Activated gamma-delta T cell treated with anti-CD3 and anti-CD28 coated beads, Interleukin-2, amount 50 U/mL, for 16 hours (primary cell): ENCODE results near the gene CACNA2D1.
"Not testable (repeated sequence)": the region's sequence is repeated elsewhere in the genome, so short reads cannot be mapped to it uniquely, and the experiment has no call there.

ENCODE experiments used
- DNase-seq: peaks from one replicate; pipeline ENCODE4 v3.0.0-alpha.2; 2020; ENCODE audit warnings: low read depth

The CACNA2D1 gene

DNA sequence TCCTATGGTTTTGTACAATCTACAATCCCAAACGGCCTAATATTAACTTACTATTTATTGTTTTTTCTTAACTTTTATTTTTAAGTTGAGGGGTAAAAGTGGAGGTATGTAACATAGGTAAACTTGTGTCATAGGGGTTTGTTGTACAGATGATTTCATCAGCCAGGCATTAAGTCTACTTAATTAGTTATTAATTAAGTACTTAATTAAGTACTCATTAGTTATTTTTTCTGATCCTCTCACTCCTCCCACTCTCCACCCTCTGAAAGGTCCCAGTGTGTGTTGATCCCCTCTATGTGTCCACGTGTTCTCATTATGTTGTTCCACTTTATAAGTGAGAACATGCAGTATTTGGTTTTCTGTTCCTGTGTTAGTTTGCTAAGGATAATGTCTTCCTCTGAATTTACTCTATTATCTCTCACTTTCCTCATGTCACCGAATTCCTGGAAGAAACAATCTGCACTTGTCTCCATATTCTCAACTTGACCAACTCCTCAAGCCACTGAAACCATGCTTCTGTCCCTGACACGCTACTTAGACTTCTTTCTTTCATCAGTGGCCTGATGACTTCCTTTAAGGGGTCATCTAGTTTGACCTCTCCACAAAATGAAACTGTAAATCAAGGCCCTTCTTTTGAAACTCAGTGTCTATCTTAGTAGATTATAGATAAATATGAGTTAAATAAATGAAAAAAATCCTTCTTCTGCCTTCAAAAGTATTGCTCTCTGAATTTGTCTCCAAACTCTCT, 9.1 kb downstream of the CACNA2D1 start:
- no peak for DNase-seq

GRCh38 chr7:82433507-82433906, 10.1 kb downstream of the CACNA2D1 start:
- no peak for DNase-seq

- not testable (repeated sequence) for DNase-seq
Measured at GRCh38 chr7:82432743-82433142, 10.8 kb downstream of the CACNA2D1 start.

DNA sequence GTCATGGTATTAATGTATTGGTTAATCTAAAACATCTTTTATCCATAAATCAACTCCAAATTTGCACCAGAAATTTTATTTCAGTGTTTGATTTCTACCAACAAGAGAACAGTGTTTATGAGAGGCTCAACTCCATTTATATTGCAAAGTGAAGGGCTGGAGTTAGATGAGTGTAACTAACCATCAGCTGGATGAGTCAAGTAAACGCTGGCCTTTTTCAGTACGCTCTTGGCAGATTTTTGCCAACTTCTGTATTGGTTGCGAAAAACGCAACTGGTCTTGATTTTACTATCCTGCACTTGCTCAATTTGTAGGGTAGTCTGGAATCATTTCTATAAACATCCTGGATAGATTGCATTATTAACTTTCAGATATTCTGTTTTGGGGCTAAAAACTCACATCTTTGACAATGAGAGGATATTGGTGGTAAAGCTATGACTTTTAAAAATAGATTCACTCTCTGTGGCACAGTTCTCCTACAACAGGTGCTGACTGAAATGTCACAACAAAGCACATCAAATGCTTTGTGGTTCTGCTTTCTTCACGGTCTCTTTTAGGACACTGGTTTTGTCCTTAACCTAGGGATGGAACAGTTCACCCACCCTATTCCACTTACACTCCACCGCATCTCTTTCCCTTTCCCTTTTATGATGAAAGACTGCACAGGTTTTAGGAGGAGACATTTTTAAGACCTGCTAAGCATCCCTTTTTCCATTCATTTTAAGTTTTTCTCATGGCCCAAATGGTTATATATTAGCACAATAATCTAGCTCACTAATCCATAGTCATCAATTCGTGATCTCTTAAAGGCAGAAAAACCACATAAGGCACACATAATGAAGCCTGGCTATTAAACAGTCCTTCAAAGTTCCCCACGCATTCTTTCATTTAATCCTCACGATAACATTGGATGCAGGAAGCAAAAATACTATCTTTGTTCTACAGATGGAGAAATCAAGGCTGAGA, 12.8 kb downstream of the CACNA2D1 start:
- no peak for DNase-seq

DNA sequence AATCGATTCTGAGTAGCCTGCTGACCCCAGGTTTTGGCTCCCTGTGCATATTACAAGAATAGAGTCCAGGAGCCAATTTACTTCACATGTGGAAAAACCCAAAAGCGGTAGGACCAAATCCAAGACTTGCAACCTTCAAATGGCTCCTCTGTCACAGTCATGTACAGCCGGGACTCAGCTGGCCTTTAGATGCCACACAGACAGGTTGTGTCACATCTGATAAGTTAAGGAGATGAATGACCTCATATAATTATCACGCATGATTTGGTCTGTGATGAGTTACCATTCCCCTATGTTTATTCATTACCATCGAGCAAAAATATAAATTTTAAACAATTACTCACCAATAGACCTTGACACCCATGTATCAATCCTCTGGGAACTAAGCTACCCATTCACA, 14.2 kb downstream of the CACNA2D1 start:
- no peak for DNase-seq

GRCh38 chr7:82428186-82428961, 15.2 kb downstream of the CACNA2D1 start:
- no peak for DNase-seq

DNA sequence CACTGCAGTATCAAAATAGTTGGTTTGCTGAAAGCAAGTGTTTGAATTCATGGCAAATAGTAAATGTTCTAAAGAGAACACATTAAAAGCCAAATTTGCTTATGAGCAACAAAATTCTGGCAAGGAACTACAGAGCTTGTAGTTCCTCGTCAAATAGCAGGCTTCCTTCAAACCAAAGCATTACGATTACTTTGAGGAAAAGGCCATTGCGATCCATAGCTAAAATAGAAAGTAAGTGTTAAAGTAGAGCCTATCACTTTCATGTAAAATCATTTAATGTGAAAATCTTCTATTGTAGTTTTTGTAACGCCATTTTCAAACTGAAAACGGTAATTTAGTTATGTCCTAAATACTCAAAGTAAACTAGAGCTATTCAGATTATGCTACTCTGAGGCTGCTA, 20.1 kb downstream of the CACNA2D1 start:
- DNase-seq, result no peak

- no peak for DNase-seq
Measured at GRCh38 chr7:82419200-82419599, 24.4 kb downstream of the CACNA2D1 start.

GRCh38 chr7:82417898-82418297, 25.7 kb downstream of the CACNA2D1 start:
- DNase-seq, result no peak

DNA sequence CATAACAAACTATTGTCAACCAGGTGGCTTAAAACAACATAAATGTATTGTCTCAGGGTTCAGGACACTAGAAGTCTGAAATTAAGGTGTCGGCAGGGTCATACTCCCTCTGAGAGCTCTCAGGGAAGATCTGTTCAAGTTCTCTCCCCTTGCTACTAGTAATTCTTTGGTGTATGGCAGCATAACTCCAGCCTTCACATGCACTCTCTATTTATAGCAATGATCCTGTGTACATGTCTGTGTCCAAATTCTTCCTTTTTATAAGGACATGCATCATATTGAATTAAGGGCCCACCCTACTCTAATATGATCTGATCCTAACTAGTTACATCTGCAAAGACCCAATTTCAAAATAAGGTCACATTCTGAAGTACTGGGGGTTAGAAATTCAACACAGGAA, 27.2 kb downstream of the CACNA2D1 start:
- no peak for DNase-seq

- no peak for DNase-seq
Measured at GRCh38 chr7:82414389-82414788, 29.2 kb downstream of the CACNA2D1 start.

GRCh38 chr7:82413237-82413636, 30.3 kb downstream of the CACNA2D1 start:
- no peak for DNase-seq

GRCh38 chr7:82411732-82412131, 31.8 kb downstream of the CACNA2D1 start:
- no peak for DNase-seq

GRCh38 chr7:82410461-82410860, 33.1 kb downstream of the CACNA2D1 start:
- DNase-seq, result no peak

- no peak for DNase-seq
Measured at GRCh38 chr7:82406937-82407336, 36.6 kb downstream of the CACNA2D1 start.

GRCh38 chr7:82405301-82405700, 38.3 kb downstream of the CACNA2D1 start:
- DNase-seq, result no peak

DNA sequence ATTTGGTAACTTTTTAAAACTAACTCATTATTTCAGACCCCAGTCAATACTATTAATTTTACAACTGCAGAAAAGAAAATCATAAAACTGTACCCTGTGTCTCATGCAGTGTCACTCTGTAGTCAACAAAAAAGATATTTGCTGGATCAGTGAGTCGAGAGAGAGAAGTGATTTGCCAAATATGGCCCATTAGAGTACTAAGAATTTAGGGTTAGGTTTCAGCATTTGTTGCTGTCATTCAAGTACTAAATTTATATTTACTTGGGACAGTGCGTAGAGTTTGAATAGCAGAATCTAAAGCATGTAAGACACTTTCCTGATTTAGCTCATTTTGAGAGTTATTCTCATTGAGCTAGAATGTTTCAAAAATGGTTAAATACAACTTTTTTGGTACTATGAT, 38.9 kb downstream of the CACNA2D1 start:
- DNase-seq, result no peak

DNA sequence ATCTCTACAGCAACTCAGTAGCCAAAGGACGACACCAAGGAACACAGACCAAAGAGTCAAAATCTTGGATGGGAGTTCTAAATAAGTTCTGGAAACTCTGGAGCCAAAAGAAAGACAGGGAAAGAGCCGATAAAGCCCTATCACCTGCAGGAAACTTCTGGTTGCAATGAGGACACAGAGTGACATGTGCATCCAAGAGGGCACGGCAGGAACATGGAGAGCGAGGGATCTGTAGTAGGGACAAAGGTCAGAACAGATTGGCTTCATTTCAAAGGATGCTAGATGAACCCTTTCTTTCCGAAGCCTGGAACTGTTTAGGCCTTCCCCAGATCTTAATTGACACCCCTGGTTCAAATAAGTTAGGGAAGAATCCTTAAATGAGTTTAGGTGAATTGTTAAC, 39.5 kb downstream of the CACNA2D1 start:
- no peak for DNase-seq

DNA sequence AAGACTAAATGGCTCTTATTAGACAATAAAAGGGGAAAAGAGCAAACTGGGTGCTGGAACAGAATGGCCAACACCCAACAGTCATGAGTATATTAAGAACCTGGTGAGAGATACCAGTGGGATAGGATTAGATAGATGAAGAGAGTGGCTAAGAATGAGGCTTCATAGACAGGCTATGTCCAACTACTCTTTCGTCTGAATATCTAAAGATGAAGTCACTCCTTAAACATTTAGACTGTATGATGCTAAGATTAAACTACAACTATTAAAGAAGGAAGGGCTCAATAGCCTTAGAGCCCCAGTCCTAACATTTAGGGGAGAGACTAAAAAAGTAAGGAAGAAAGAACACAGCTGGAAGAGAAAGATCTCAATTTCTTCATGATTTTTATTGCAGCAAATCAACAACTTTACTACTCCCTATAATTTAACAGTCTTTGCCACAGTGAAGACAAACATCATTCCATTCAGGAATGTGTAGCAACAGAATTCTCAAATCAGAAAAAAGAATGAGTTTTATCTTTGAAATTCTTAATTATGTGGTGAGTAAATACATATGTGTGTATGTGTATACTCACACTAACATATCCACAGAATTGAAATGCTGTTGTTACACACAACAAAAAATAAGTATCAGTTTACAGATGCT, 45.6 kb downstream of the CACNA2D1 start:
- DNase-seq, result no peak

DNA sequence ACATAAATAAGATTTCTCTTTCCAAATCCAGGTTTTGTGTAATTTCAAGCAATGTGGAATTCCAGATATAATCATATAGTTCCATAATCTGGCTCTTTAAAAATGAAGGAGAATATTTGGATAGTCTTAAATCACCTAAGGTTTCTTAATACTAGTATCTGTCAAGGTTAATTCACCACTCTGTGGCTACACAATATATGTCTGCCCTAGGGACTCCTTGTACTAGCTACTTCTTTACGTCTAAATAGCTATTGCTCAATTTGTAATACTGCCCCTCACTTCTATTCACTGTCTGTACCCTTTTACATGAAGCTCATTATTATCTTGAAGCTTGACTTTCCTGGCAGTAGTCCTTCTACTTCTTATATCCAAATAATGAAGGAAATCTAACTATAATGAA, 47.2 kb downstream of the CACNA2D1 start:
- no peak for DNase-seq

DNA sequence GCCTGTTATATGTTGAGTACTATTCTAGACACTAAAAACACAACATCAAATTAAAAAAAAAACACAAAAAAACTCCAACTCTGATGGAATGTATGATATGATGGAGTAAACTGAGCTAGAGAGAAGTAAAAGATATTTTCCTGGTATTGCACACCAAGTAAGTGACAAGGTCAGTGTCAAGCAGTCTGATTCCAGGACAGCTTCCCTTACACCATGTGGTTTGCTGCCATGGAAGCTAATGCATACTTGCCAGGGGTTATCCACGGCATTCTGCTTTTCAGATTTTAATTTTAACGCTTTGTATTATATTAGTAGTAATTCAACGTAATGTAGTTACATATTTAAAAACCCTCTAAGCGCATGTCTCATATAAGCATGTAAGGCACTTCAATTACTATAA, 48.4 kb downstream of the CACNA2D1 start:
- DNase-seq, result no peak

- DNase-seq, result no peak
Measured at GRCh38 chr7:82393840-82394220, 49.7 kb downstream of the CACNA2D1 start.
